GM21367 (cell line): ENCODE data around the gene KIAA0513.

Experiments
- ATAC-seq: cut with Tn5 transposase; IDR thresholded peaks from one replicate; pipeline ENCODE4 v1.9.1; 2021; ENCODE audit not compliant: unreplicated experiment

Gene KIAA0513

GRCh38 chr16:85132456-85133289 lies 105.1 kb downstream of the KIAA0513 start:
- ATAC-seq, result no peak

GRCh38 chr16:85133290-85133599 lies 105.7 kb downstream of the KIAA0513 start:
- no peak for ATAC-seq

- no peak for ATAC-seq
Observed at GRCh38 chr16:85134076-85134788, 106.6 kb downstream of the KIAA0513 start.

- no peak for ATAC-seq
Observed at GRCh38 chr16:85134789-85135142, 107.2 kb downstream of the KIAA0513 start.

- ATAC-seq, result no peak
Observed at GRCh38 chr16:85136213-85136701, 108.7 kb downstream of the KIAA0513 start.

- no peak for ATAC-seq
Observed at GRCh38 chr16:85136702-85137322, 109.2 kb downstream of the KIAA0513 start.

GRCh38 chr16:85137323-85138072 lies 109.9 kb downstream of the KIAA0513 start:
- ATAC-seq, result no peak

GRCh38 chr16:85138073-85138824 lies 110.7 kb downstream of the KIAA0513 start:
- no peak for ATAC-seq

- ATAC-seq, result no peak
Observed at GRCh38 chr16:85138825-85139627, 111.4 kb downstream of the KIAA0513 start.

- ATAC-seq, result no peak
Observed at GRCh38 chr16:85139881-85140339, 112.3 kb downstream of the KIAA0513 start.

- no peak for ATAC-seq
Observed at GRCh38 chr16:85140455-85141012, 112.9 kb downstream of the KIAA0513 start.

- ATAC-seq, result no peak
Observed at GRCh38 chr16:85141491-85142128, 114.0 kb downstream of the KIAA0513 start.

GRCh38 chr16:85142129-85142513 lies 114.5 kb downstream of the KIAA0513 start:
- no peak for ATAC-seq

GRCh38 chr16:85142771-85143211 lies 115.2 kb downstream of the KIAA0513 start:
- no peak for ATAC-seq
